ENCODE measurements around the gene BRIX1.

- TF ChIP-seq, protein P1, sequence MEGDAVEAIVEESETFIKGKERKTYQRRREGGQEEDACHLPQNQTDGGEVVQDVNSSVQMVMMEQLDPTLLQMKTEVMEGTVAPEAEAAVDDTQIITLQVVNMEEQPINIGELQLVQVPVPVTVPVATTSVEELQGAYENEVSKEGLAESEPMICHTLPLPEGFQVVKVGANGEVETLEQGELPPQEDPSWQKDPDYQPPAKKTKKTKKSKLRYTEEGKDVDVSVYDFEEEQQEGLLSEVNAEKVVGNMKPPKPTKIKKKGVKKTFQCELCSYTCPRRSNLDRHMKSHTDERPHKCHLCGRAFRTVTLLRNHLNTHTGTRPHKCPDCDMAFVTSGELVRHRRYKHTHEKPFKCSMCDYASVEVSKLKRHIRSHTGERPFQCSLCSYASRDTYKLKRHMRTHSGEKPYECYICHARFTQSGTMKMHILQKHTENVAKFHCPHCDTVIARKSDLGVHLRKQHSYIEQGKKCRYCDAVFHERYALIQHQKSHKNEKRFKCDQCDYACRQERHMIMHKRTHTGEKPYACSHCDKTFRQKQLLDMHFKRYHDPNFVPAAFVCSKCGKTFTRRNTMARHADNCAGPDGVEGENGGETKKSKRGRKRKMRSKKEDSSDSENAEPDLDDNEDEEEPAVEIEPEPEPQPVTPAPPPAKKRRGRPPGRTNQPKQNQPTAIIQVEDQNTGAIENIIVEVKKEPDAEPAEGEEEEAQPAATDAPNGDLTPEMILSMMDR (IDR thresholded peaks at IDR 0.05; ENCODE audit: borderline replicate concordance, extremely low read depth, low read length, poor library complexity, severe bottlenecking), result no peak
- TF ChIP-seq EZH2 (IDR thresholded peaks at IDR 0.05; ENCODE audit: borderline replicate concordance, low read depth, low read length, severe bottlenecking), result no peak
Observed at GRCh38 chr5:34867660-34868059, 47.9 kb upstream of the BRIX1 start.

All from DND-41 (cell line).